SK-N-SH (cell line): ENCODE measurements around the gene COL25A1.

ENCODE experiments used
- CTCF ChIP-seq: fragments of 200-600 bp; sonication (generic); IDR thresholded peaks from 2 replicates; pipeline ENCODE4 v1.6.1; 2017; ENCODE audit warnings: antibody characterized with exemption, mild to moderate bottlenecking, moderate library complexity
- FOSL2 ChIP-seq: IDR thresholded peaks from 2 replicates; pipeline ENCODE4 v1.4.0; 2012; ENCODE audit warnings: low read depth, mild to moderate bottlenecking, moderate library complexity, borderline replicate concordance
- GABPA ChIP-seq: IDR thresholded peaks from 2 replicates; pipeline ENCODE4 v1.4.0; 2012; ENCODE audit warnings: low read depth, mild to moderate bottlenecking
- JUND ChIP-seq: IDR thresholded peaks from 2 replicates; pipeline ENCODE4 v1.4.0; 2012
- MAX ChIP-seq: IDR thresholded peaks from 2 replicates; pipeline ENCODE4 v1.4.0; 2012; ENCODE audit warnings: low read depth
- PBX3 ChIP-seq: IDR thresholded peaks from 2 replicates; pipeline ENCODE4; 2012
- RFX5 ChIP-seq: IDR thresholded peaks from 2 replicates; pipeline ENCODE4 v1.6.1; 2012; ENCODE audit warnings: mild to moderate bottlenecking, improper control_type of control experiment, low read length
- TCF12 ChIP-seq: IDR thresholded peaks from 2 replicates; pipeline ENCODE4 v1.4.0; 2012
- USF1 ChIP-seq: IDR thresholded peaks from 2 replicates; pipeline ENCODE4 v1.4.0; 2012; ENCODE audit warnings: low read depth, borderline replicate concordance
- USF2 ChIP-seq: fragments of 150-350 bp; IDR thresholded peaks from 2 replicates; pipeline ENCODE4 v1.6.1; 2017; ENCODE audit warnings: antibody characterized with exemption, low read length, low read depth, borderline replicate concordance

GRCh38 chr4:109091727-109092409 is 210.6 kb downstream of the COL25A1 start:
- TF ChIP-seq USF1 (no peak), RFX5 (no peak), CTCF (no peak), MAX (no peak), JUND (no peak), PBX3 (no peak), FOSL2 (no peak), TCF12 (no peak), USF2 (no peak), GABPA (no peak)
